H1 (cell line): ENCODE data around the gene C1QTNF1. TPM values are rescaled to one million over a fixed set of nuclear protein-coding genes. Genes with fewer than 3 reads are reported as not detected.

Experiments
- CHD1 ChIP-seq: IDR thresholded peaks from 2 replicates; pipeline ENCODE4 v1.6.1; 2012; ENCODE audit warnings: low read depth, low read length, improper control_type of control experiment
- RXRA ChIP-seq: IDR thresholded peaks from 2 replicates; pipeline ENCODE4 v1.6.1; 2011; ENCODE audit warnings: low read depth, mild to moderate bottlenecking, low read length, moderate library complexity; ENCODE audit not compliant: insufficient read depth
- SIN3A ChIP-seq, 2 experiments: IDR thresholded peaks in 1 of 2; conservative IDR thresholded peaks in 1 of 2; 2 replicates each; pipeline ENCODE4 v1.6.1; 2011 to 2012; ENCODE audit warnings: low read length in 2 of 2, improper control_type of control experiment in 1 of 2, low read depth in 1 of 2, mild to moderate bottlenecking in 1 of 2
- SP2 ChIP-seq: IDR thresholded peaks from 2 replicates; pipeline ENCODE4 v1.6.1; 2012; ENCODE audit warnings: mild to moderate bottlenecking, low read length, inconsistent platforms
- TAF1 ChIP-seq: IDR thresholded peaks from 2 replicates; pipeline ENCODE4 v1.6.1; 2011; ENCODE audit warnings: mild to moderate bottlenecking, low read depth, low read length
- TAF7 ChIP-seq: optimal IDR thresholded peaks from 2 replicates; pipeline ENCODE3; 2011; ENCODE audit warnings: low read depth, mild to moderate bottlenecking, inconsistent platforms, low read length, moderate library complexity, borderline replicate concordance
- TCF12 ChIP-seq: IDR thresholded peaks from 2 replicates; pipeline ENCODE4 v1.6.1; 2011; ENCODE audit warnings: low read depth, mild to moderate bottlenecking, low read length
- TEAD4 ChIP-seq: IDR thresholded peaks from 2 replicates; pipeline ENCODE4 v1.6.1; 2012; ENCODE audit warnings: low read depth, low read length, inconsistent platforms, mixed read lengths
- polyA plus RNA-seq, 7 experiments: library from polyadenylated mRNA; depleted of rRNA in 3 of 7; stranded (reverse) in 5 of 7; unstranded in 2 of 7; fragments of >200 nt in 5 of 7; fragments of 200-250 nt in 2 of 7; gene quantifications; 1 replicate in 5 of 7; 2 replicates in 1 of 7; 4 replicates in 1 of 7; pipeline versions ENCODE4 v1.2.1 to v1.2.3, GENCODE V29; 2011 to 2013; ENCODE audit warnings: missing spikeins in 2 of 7, mixed read lengths in 2 of 7
- total RNA-seq: library from RNA; stranded (reverse); fragmentation: NEBNext Ultra II Directional; extraction: Animal tissue kit (Norgen Biotek cat#: 25700); gene quantifications from 2 replicates; pipeline ENCODE4 v1.2.1, GENCODE V29; 2021
- TF ChIP-seq, protein P1 (sequence below): fragments of 300-600 bp; sonication (generic); IDR thresholded peaks from 2 replicates; pipeline ENCODE4 v1.7.1; 2012; ENCODE audit warnings: low read length, moderate library complexity, mild to moderate bottlenecking, inconsistent platforms; ENCODE audit not compliant: insufficient replicate concordance

The C1QTNF1 gene
- total and polyA plus RNA-seq, 2 of the 8 experiments (the other 6 are each of a cell fraction or from before 2014, with no cell fraction given) = 1.5 to 2.5 TPM

DNA sequence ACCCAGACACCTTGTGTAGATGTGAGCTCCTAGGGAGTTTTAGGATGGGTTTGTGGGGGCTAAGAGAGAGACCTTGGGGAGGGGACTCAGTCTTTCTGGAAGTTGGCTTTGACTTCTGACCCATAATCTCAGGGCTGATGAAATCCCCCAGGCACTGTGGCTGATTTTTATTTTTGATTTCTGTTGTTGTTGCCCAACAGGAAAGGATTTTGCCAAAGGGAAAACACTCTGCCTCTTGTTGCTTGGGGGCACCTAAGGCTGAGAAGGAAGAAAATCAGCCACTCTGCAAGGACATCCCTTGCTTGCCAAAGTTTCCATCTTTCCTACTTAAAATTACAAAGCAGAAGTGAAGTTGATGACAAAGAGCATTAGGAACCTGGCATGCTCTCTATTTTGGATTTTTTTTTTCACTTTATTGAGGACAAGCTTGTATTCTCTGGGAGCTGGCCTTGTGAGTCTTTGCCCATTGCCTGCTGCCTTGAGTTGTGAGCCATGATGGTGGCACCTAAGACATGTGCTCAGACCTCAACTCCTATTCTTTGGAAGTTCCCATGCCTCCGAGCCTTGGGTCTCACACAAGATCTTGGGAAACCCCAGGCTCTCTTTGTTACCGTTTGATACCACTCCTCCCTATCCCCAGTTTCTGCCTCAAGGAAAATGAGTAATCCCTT, 3.2 kb upstream of the C1QTNF1 start (continued):
- TF ChIP-seq, protein P1, sequence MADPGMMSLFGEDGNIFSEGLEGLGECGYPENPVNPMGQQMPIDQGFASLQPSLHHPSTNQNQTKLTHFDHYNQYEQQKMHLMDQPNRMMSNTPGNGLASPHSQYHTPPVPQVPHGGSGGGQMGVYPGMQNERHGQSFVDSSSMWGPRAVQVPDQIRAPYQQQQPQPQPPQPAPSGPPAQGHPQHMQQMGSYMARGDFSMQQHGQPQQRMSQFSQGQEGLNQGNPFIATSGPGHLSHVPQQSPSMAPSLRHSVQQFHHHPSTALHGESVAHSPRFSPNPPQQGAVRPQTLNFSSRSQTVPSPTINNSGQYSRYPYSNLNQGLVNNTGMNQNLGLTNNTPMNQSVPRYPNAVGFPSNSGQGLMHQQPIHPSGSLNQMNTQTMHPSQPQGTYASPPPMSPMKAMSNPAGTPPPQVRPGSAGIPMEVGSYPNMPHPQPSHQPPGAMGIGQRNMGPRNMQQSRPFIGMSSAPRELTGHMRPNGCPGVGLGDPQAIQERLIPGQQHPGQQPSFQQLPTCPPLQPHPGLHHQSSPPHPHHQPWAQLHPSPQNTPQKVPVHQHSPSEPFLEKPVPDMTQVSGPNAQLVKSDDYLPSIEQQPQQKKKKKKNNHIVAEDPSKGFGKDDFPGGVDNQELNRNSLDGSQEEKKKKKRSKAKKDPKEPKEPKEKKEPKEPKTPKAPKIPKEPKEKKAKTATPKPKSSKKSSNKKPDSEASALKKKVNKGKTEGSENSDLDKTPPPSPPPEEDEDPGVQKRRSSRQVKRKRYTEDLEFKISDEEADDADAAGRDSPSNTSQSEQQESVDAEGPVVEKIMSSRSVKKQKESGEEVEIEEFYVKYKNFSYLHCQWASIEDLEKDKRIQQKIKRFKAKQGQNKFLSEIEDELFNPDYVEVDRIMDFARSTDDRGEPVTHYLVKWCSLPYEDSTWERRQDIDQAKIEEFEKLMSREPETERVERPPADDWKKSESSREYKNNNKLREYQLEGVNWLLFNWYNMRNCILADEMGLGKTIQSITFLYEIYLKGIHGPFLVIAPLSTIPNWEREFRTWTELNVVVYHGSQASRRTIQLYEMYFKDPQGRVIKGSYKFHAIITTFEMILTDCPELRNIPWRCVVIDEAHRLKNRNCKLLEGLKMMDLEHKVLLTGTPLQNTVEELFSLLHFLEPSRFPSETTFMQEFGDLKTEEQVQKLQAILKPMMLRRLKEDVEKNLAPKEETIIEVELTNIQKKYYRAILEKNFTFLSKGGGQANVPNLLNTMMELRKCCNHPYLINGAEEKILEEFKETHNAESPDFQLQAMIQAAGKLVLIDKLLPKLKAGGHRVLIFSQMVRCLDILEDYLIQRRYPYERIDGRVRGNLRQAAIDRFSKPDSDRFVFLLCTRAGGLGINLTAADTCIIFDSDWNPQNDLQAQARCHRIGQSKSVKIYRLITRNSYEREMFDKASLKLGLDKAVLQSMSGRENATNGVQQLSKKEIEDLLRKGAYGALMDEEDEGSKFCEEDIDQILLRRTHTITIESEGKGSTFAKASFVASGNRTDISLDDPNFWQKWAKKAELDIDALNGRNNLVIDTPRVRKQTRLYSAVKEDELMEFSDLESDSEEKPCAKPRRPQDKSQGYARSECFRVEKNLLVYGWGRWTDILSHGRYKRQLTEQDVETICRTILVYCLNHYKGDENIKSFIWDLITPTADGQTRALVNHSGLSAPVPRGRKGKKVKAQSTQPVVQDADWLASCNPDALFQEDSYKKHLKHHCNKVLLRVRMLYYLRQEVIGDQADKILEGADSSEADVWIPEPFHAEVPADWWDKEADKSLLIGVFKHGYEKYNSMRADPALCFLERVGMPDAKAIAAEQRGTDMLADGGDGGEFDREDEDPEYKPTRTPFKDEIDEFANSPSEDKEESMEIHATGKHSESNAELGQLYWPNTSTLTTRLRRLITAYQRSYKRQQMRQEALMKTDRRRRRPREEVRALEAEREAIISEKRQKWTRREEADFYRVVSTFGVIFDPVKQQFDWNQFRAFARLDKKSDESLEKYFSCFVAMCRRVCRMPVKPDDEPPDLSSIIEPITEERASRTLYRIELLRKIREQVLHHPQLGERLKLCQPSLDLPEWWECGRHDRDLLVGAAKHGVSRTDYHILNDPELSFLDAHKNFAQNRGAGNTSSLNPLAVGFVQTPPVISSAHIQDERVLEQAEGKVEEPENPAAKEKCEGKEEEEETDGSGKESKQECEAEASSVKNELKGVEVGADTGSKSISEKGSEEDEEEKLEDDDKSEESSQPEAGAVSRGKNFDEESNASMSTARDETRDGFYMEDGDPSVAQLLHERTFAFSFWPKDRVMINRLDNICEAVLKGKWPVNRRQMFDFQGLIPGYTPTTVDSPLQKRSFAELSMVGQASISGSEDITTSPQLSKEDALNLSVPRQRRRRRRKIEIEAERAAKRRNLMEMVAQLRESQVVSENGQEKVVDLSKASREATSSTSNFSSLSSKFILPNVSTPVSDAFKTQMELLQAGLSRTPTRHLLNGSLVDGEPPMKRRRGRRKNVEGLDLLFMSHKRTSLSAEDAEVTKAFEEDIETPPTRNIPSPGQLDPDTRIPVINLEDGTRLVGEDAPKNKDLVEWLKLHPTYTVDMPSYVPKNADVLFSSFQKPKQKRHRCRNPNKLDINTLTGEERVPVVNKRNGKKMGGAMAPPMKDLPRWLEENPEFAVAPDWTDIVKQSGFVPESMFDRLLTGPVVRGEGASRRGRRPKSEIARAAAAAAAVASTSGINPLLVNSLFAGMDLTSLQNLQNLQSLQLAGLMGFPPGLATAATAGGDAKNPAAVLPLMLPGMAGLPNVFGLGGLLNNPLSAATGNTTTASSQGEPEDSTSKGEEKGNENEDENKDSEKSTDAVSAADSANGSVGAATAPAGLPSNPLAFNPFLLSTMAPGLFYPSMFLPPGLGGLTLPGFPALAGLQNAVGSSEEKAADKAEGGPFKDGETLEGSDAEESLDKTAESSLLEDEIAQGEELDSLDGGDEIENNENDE = no peak
- TF ChIP-seq CHD1 (no peak), TAF7 (no peak), SP2 (no peak), TAF1 (no peak), SIN3A (conservative IDR thresholded peaks at IDR 0.05 in 1 of 2, IDR thresholded peaks at IDR 0.05 in 1 of 2; ENCODE audit: low read depth in 1 of 2, low read length in 2 of 2) (no peak), TEAD4 (no peak), TCF12 (no peak), RXRA (no peak)
